IMR-90 (cell line): ENCODE results near the gene DBN1. TPM values are rescaled to one million over a fixed set of nuclear protein-coding genes. Genes with fewer than 3 reads are reported as not detected.

Experiments used
- ATAC-seq: fragments of 200-7000 bp; cut with Tn5 transposase; 2 replicates; pipeline ENCODE4 v1.9.1; 2020; ENCODE audit warnings: low read depth, mild to moderate bottlenecking, moderate library complexity
- BruUV-seq: library from RNA; stranded (reverse); fragments of 400-500 nt; replicated peaks from 2 replicates; lab custom pipeline; 2021; lab: Mats Ljungman, UMichigan
- CTCF ChIA-PET: fragments of 300-600 bp; formaldehyde crosslinking; extraction: SDS; loops from one replicate; lab custom pipeline; 2021; ENCODE audit warnings: antibody characterized with exemption; lab: Yijun Ruan, JAX
- POLR2A ChIA-PET: fragments of 300-600 bp; sonication (Branson Sonifier 250); formaldehyde crosslinking; loops from one replicate; lab custom pipeline; 2022; ENCODE audit warnings: antibody characterized with exemption; ENCODE audit not compliant: unreplicated experiment; lab: Charles Lee
- DNase-seq: peaks from one replicate; pipeline ENCODE4 v3.0.0; 2013
- H2AFZ ChIP-seq: replicated peaks from 2 replicates; pipeline ENCODE3; 2013; ENCODE audit warnings: low read length, mild to moderate bottlenecking; ENCODE audit not compliant: poor library complexity
- H2AK5ac ChIP-seq: 2 replicates; pipeline ENCODE4 v1.6.1; 2013; ENCODE audit warnings: low read depth, low read length, inconsistent platforms
- H2AK9ac ChIP-seq: replicated peaks from 2 replicates; pipeline ENCODE3; 2013; ENCODE audit warnings: mild to moderate bottlenecking, low read depth, low read length, moderate library complexity; ENCODE audit not compliant: poor library complexity
- H2BK120ac ChIP-seq: 2 replicates; pipeline ENCODE4 v1.6.1; 2013; ENCODE audit warnings: low read depth, low read length, inconsistent platforms
- H2BK15ac ChIP-seq: 3 replicates; pipeline ENCODE4 v1.6.1; 2013; ENCODE audit warnings: low read depth, low read length, inconsistent platforms
- H2BK20ac ChIP-seq: 2 replicates; pipeline ENCODE4 v1.6.1; 2013; ENCODE audit warnings: low read depth, mild to moderate bottlenecking, inconsistent platforms, low read length, moderate library complexity
- H2BK5ac ChIP-seq: 2 replicates; pipeline ENCODE4 v1.6.1; 2013; ENCODE audit warnings: mild to moderate bottlenecking, low read depth, low read length, inconsistent platforms; ENCODE audit not compliant: poor library complexity, severe bottlenecking
- H3K14ac ChIP-seq: replicated peaks from 2 replicates; pipeline ENCODE4 v1.6.1; 2013; ENCODE audit warnings: low read depth, low read length, inconsistent platforms
- H3K18ac ChIP-seq: 2 replicates; pipeline ENCODE4 v1.6.1; 2013; ENCODE audit warnings: low read depth, low read length, control low read depth
- H3K23ac ChIP-seq: 2 replicates; pipeline ENCODE4 v1.6.1; 2013; ENCODE audit warnings: low read depth, low read length, inconsistent platforms
- H3K27ac ChIP-seq: 2 replicates; pipeline ENCODE4 v1.5.1; 2013; ENCODE audit warnings: mild to moderate bottlenecking, control low read depth, low read length; ENCODE audit not compliant: insufficient read depth
- H3K27me3 ChIP-seq: 2 replicates; pipeline ENCODE4 v1.6.1; 2013; ENCODE audit warnings: low read length; ENCODE audit not compliant: control insufficient read depth, insufficient read depth
- H3K36me3 ChIP-seq: 2 replicates; pipeline ENCODE4 v1.6.1; 2013; ENCODE audit warnings: low read length, mixed read lengths; ENCODE audit not compliant: control insufficient read depth, insufficient read depth
- H3K4ac ChIP-seq: 2 replicates; pipeline ENCODE4 v1.6.1; 2013; ENCODE audit warnings: low read depth, low read length, inconsistent platforms
- H3K4me1 ChIP-seq: 2 replicates; pipeline ENCODE4 v1.6.1; 2013; ENCODE audit warnings: low read length, mixed read lengths; ENCODE audit not compliant: control insufficient read depth, insufficient read depth
- H3K4me2 ChIP-seq: 2 replicates; pipeline ENCODE4 v1.6.1; 2013; ENCODE audit warnings: low read depth, mild to moderate bottlenecking, control low read depth, low read length, moderate library complexity
- H3K4me3 ChIP-seq: 2 replicates; pipeline ENCODE4 v1.5.1; 2013; ENCODE audit warnings: low read depth, mild to moderate bottlenecking, control low read depth, low read length, moderate library complexity; ENCODE audit not compliant: insufficient read depth
- H3K56ac ChIP-seq: 2 replicates; pipeline ENCODE4 v1.6.1; 2013; ENCODE audit warnings: low read length, inconsistent platforms; ENCODE audit not compliant: insufficient read depth; ENCODE audit errors: extremely low read depth
- H3K79me1 ChIP-seq, 2 experiments: 2 replicates each; pipeline ENCODE4 v1.6.1; 2013; ENCODE audit warnings: low read length in 2 of 2, inconsistent platforms in 1 of 2, low read depth in 1 of 2
- H3K9ac ChIP-seq: 2 replicates; pipeline ENCODE4 v1.6.1; 2013; ENCODE audit warnings: low read depth, low read length, control low read depth
- H3K9me1 ChIP-seq: 2 replicates; pipeline ENCODE4 v1.6.1; 2013; ENCODE audit warnings: low read length, inconsistent platforms; ENCODE audit not compliant: insufficient read depth
- H3K9me3 ChIP-seq: 2 replicates; pipeline ENCODE4 v1.6.1; 2013; ENCODE audit warnings: low read length; ENCODE audit not compliant: control insufficient read depth, insufficient read depth
- H4K20me1 ChIP-seq: 2 replicates; pipeline ENCODE4 v1.6.1; 2013; ENCODE audit warnings: low read length, inconsistent platforms; ENCODE audit not compliant: insufficient read depth
- H4K5ac ChIP-seq: 2 replicates; pipeline ENCODE4 v1.6.1; 2013; ENCODE audit warnings: mild to moderate bottlenecking, low read depth, low read length, control low read depth
- H4K8ac ChIP-seq, 2 experiments: 2 replicates each; pipeline ENCODE4 v1.6.1; 2013; ENCODE audit warnings: low read depth in 2 of 2, low read length in 2 of 2, control low read depth in 1 of 2, inconsistent platforms in 1 of 2
- H4K91ac ChIP-seq: 2 replicates; pipeline ENCODE4 v1.6.1; 2013; ENCODE audit warnings: low read depth, low read length, inconsistent platforms; ENCODE audit not compliant: insufficient read depth
- MAFK ChIP-seq: IDR thresholded peaks from 2 replicates; pipeline ENCODE4 v1.6.1; 2012; ENCODE audit warnings: low read depth, low read length, improper control_type of control experiment
- POLR2A ChIP-seq: IDR thresholded peaks from 2 replicates; pipeline ENCODE4 v1.6.1; 2012; ENCODE audit warnings: mild to moderate bottlenecking, low read depth, low read length
- RAD21 ChIP-seq: IDR thresholded peaks from 2 replicates; pipeline ENCODE4 v1.6.1; 2012; ENCODE audit warnings: low read length, improper control_type of control experiment
- RFX5 ChIP-seq: IDR thresholded peaks from 2 replicates; pipeline ENCODE4 v1.8.0; 2012; ENCODE audit warnings: low read depth, mild to moderate bottlenecking, low read length, moderate library complexity
- WGBS, 2 experiments: methylation state at CpG; one replicate each; pipeline versions ENCODE4 v1.1.5 to v1.1.7; 2013; ENCODE audit warnings: missing lambda C conversion rate in 2 of 2; ENCODE audit not compliant: insufficient read length in 1 of 2; ENCODE audit errors: extremely low coverage in 2 of 2; 5-methylcytosine and 5-hydroxymethylcytosine counted together
- dilution Hi-C: fragments of 300-500 bp; cut with HindIII; formaldehyde crosslinking; loops from one replicate; pipeline ENCODE4 v1.14.3; 2018; ENCODE audit warnings: low sequenced_read_pairs; ENCODE audit not compliant: unreplicated experiment
- in situ Hi-C: fragments of 300-500 bp; cut with MboI; formaldehyde crosslinking; loops from 3 replicates; pipeline ENCODE4 v1.14.3; 2019; ENCODE audit warnings: low sequenced_read_pairs, inconsistent platforms, mixed read lengths
- intact Hi-C: fragments of 100-400 bp; cut with micrococcal nuclease; formaldehyde crosslinking; loops from 2 replicates; pipeline ENCODE4 v1.10.0; 2022
- polyA plus RNA-seq, 3 experiments: library from polyadenylated mRNA; depleted of rRNA; stranded (reverse); fragments of >200 nt; gene quantifications; 2 replicates each; pipeline ENCODE4 v1.2.3, GENCODE V29; 2012; ENCODE audit warnings: low replicate concordance in 1 of 3
- total RNA-seq: library from RNA; depleted of rRNA; stranded (reverse); fragments of >200 nt; gene quantifications from 2 replicates; pipeline ENCODE4 v1.2.3, GENCODE V29; 2012
- TF ChIP-seq, protein P1 (sequence below): conservative IDR thresholded peaks from 2 replicates; pipeline ENCODE4 v1.5.1; 2012; ENCODE audit warnings: mild to moderate bottlenecking, low read depth, low read length, improper control_type of control experiment

The DBN1 gene
- total and polyA plus RNA-seq, 2 of the 4 experiments (the other 2 are of a cell fraction): 122 to 187 TPM

- Histone ChIP-seq H2BK5ac (no peak overlapping the region), H2AK9ac (peak overlapping the region; percentile 68), H3K14ac (no peak overlapping the region), H3K56ac (no peak overlapping the region), H2BK20ac (no peak overlapping the region), H3K27me3 (no peaks in the 10 kb centered on the region), H3K23ac (no peak overlapping the region; the same call in 1 of the 2 replicates), H3K79me1 (peaks cover 40 to 75% of the 10 kb centered on the region in 2 experiments), H2AK5ac (no peak overlapping the region), H3K4me2 (no peak overlapping the region), H3K9ac (no peak overlapping the region), H3K4ac (no peak overlapping the region), H3K27ac (peak overlapping the region; percentile 19; the same call in 1 of the 2 replicates), H3K18ac (no peak overlapping the region), H2AFZ (peak overlapping the region; percentile 4), H2BK120ac (no peak overlapping the region), H4K8ac (peak overlapping the region in 1 of 2 experiments; percentile 8; a peak in 1 of 4 replicates), H4K5ac (no peak overlapping the region), H3K9me1 (peaks cover 21% of the 10 kb centered on the region; the same call in 1 of the 2 replicates), H3K9me3 (no peaks in the 10 kb centered on the region), H3K4me1 (peaks cover 17% of the 10 kb centered on the region; the same call in 1 of the 2 replicates), H3K4me3 (no peak overlapping the region), H2BK15ac (no peak overlapping the region), H4K20me1 (peaks cover 90% of the 10 kb centered on the region), H3K36me3 (peaks cover 81% of the 10 kb centered on the region), H4K91ac (no peak overlapping the region)
- DNase-seq (no peak), ATAC-seq (peak; percentile 0; the same call in 1 of the 2 replicates)
- WGBS, 2 experiments: 83% methylated on average over 17 of the region's 22 CpGs; no CpG with 5 or more reads in 1 of the 2 experiments
- in situ Hi-C loops: no loop called here
- ChIA-PET CTCF (interaction anchor here (1.1 kb wide), 1 partner anchor 80 kb away, joined by 3 read pairs; no protein-coding TSS in a partner anchor), POLR2A (no interaction called here)
- dilution Hi-C loops: no loop called here
- TF ChIP-seq RFX5: no peak
- TF ChIP-seq RAD21: no peak
- no peak for TF ChIP-seq MAFK
- TF ChIP-seq POLR2A: no peak
- TF ChIP-seq, protein P1, sequence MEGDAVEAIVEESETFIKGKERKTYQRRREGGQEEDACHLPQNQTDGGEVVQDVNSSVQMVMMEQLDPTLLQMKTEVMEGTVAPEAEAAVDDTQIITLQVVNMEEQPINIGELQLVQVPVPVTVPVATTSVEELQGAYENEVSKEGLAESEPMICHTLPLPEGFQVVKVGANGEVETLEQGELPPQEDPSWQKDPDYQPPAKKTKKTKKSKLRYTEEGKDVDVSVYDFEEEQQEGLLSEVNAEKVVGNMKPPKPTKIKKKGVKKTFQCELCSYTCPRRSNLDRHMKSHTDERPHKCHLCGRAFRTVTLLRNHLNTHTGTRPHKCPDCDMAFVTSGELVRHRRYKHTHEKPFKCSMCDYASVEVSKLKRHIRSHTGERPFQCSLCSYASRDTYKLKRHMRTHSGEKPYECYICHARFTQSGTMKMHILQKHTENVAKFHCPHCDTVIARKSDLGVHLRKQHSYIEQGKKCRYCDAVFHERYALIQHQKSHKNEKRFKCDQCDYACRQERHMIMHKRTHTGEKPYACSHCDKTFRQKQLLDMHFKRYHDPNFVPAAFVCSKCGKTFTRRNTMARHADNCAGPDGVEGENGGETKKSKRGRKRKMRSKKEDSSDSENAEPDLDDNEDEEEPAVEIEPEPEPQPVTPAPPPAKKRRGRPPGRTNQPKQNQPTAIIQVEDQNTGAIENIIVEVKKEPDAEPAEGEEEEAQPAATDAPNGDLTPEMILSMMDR: no peak
- no TSS peak for BruUV-seq
- intact Hi-C loops: no loop called here
Observed at GRCh38 chr5:177483994-177484901, 10.8 kb upstream of the DBN1 start.
